Activated T-cell treated with anti-CD3 and anti-CD28 coated beads, Interleukin-2, amount 50 U/mL, for 24 hours (primary cell): ENCODE measurements around the gene KCTD3.

Experiments used
- DNase-seq: peaks from one replicate; pipeline ENCODE4 v3.0.0-alpha.2; 2020
- H3K27ac Mint-ChIP-seq: 2 replicates; pipeline ENCODE4 v1.8.0; 2020; ENCODE audit warnings: mild to moderate bottlenecking, mixed read lengths
- H3K27me3 Mint-ChIP-seq: 2 replicates; pipeline ENCODE4 v1.8.0; 2020; ENCODE audit warnings: mixed read lengths
- H3K36me3 Mint-ChIP-seq: 2 replicates; pipeline ENCODE4 v1.8.0; 2020; ENCODE audit warnings: low read depth, mixed read lengths
- H3K4me1 Mint-ChIP-seq: 2 replicates; pipeline ENCODE4 v1.8.0; 2020; ENCODE audit warnings: low read depth, mixed read lengths
- H3K4me3 Mint-ChIP-seq: 2 replicates; pipeline ENCODE4 v1.8.0; 2020; ENCODE audit warnings: mild to moderate bottlenecking, moderate library complexity, mixed read lengths
- H3K9me3 Mint-ChIP-seq: 2 replicates; pipeline ENCODE4 v1.8.0; 2020; ENCODE audit warnings: mixed read lengths

KCTD3 gene

DNA sequence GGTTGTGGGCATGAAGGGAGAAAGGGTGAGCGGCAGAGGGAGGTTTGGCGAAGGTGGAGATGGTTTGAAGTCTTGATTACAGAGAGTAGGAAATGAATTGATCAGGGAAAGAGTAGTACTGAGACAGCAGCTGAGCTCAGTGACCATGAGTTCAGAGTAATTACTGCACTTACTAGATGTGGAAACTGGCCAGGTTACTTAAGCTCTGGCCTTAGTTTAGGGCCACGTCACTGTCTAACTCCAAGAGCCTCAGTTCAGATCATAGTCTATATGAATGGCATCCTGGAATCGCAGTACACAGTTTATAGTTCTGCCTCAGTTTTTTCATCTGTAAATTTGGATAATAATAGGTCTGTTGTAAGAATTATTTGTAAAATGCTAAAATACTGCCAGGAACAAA is 78.1 kb downstream of the KCTD3 start:
- Mint-ChIP-seq H3K4me3 (no peak overlapping the region), H3K27me3 (no peaks in the 10 kb centered on the region), H3K9me3 (no peaks in the 10 kb centered on the region), H3K27ac (no peak overlapping the region), H3K4me1 (no peaks in the 10 kb centered on the region), H3K36me3 (no peaks in the 10 kb centered on the region)
- no peak for DNase-seq

DNA sequence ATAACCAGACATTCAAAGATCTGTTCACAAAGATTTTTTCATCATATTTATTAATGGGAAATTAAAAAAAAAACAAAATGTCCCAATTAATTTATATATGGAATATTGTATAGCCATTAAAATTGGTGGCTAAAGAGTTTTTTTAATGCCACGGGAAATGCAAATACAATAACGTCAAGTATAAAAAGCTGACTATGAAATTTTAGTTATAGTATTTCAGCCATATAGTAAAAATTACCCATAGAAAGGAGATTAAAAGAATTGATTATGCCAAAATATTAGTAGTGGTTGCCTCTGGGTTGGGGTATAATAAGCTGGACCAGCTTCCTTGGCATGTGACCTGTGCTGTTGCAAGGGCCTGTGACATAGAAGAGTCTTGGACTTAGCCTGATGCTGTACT is 78.8 kb downstream of the KCTD3 start:
- no peaks in the 10 kb centered on the region for H3K4me1 Mint-ChIP-seq
- H3K27me3 Mint-ChIP-seq, result no peaks in the 10 kb centered on the region
- no peak for DNase-seq
- no peak overlapping the region for H3K4me3 Mint-ChIP-seq
- H3K36me3 Mint-ChIP-seq, result no peaks in the 10 kb centered on the region
- no peaks in the 10 kb centered on the region for H3K9me3 Mint-ChIP-seq
- H3K27ac Mint-ChIP-seq, result no peak overlapping the region

DNA sequence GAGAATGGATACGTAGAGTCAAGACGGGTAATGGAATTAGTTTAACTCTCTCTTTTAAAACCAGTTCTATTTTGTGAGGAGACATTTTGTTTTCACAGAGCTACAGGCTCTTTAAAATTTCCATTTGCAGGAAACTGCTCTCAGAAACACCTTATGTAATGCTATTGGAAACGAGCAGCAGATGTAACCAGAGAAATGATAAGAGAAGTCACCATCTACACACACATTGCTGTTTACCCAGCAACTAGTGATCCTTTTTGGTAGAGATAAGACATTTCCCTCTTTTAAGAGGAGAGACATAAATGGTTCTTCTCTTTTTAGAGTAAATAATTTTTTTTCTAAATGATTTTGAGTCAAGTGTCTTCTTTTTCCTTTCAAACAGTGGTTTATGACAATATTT is 80.6 kb downstream of the KCTD3 start:
- no peaks in the 10 kb centered on the region for H3K27me3 Mint-ChIP-seq
- H3K9me3 Mint-ChIP-seq, result no peaks in the 10 kb centered on the region
- DNase-seq, result no peak
- H3K36me3 Mint-ChIP-seq, result no peaks in the 10 kb centered on the region
- H3K4me3 Mint-ChIP-seq, result no peak overlapping the region
- H3K4me1 Mint-ChIP-seq, result no peaks in the 10 kb centered on the region
- no peak overlapping the region for H3K27ac Mint-ChIP-seq

DNA sequence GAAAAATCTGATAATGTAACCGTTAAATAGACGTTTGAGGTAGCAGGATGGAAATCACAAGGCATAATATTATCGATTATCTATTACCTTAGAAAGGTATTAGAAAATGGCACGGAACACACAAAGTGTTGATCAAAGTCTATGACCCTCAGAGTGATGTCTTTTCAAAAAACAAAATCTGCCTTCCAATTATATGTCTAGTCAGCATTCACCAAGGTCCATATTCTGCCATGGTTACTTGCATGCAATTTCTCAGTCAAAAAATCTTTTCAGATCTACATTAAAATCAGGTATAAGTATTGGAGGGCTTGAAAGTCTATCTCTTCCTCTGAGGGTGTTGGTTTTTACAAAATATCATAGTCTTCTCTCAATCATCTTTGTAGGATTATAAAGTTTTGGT is 81.9 kb downstream of the KCTD3 start:
- H3K27me3 Mint-ChIP-seq, result no peaks in the 10 kb centered on the region
- no peak overlapping the region for H3K27ac Mint-ChIP-seq
- H3K36me3 Mint-ChIP-seq, result no peaks in the 10 kb centered on the region
- no peak overlapping the region for H3K4me3 Mint-ChIP-seq
- DNase-seq, result no peak
- H3K4me1 Mint-ChIP-seq, result no peaks in the 10 kb centered on the region
- H3K9me3 Mint-ChIP-seq, result no peaks in the 10 kb centered on the region

DNA sequence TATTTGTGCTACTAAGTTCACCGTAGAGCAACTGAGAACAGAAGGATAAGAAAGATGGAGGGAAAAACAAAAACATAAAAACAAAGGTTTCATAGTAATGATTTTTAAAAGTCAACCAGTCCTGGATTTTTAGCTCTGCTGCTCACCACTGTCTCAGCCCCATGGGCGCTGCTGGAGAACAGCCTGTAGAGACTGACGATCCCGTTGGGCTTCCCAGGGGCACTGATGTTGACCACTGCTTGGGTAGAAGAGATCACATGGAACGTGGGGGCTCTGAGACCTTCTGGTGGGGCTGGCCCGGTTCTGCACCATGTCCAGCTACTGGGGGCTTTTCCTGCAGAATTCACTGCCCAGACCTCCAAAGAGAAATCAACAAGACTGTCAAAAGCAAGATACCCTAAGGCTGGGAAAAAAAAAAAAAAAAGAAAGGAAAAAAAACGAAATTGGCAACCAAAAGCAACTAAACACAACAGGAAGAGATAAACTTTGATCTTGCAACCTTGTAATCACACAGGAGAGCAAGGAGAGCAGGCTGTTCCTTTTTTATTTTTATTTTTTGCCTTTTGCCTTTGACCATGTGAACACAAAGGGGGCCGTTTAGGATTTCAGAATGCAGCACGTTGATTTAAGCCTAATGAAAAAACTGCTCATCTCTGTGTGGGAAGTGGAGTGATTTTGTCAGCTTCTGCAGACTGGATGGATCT is 83.5 kb downstream of the KCTD3 start:
- no peak overlapping the region for H3K27ac Mint-ChIP-seq
- no peaks in the 10 kb centered on the region for H3K36me3 Mint-ChIP-seq
- H3K9me3 Mint-ChIP-seq, result no peaks in the 10 kb centered on the region

DNA sequence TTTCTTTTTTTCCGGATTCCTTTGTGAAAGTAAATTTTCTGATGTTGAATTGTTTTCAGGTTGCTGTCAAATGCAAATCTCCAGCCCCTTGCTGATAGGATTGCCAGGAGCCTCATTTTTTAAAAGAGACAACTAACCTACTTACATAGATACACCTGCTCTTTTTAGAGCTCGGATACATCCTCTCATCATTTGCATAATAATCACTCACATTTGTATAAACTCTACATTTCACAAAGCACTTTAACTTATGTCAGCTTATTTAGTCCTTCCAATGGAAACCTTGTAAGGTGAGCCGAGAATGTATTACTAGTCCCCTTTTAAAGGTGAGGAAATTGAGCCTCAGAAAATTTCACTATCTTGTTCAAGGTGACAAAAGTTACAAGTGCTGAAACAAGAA is 84.8 kb downstream of the KCTD3 start:
- no peaks in the 10 kb centered on the region for H3K36me3 Mint-ChIP-seq
- H3K4me1 Mint-ChIP-seq, result no peaks in the 10 kb centered on the region
- H3K27ac Mint-ChIP-seq, result no peak overlapping the region

More for the DNA sequence above, 83.5 kb downstream of the KCTD3 start:
- Mint-ChIP-seq H3K4me1 (no peaks in the 10 kb centered on the region), H3K4me3 (no peak overlapping the region), H3K27me3 (no peaks in the 10 kb centered on the region)
- no peak for DNase-seq

DNA sequence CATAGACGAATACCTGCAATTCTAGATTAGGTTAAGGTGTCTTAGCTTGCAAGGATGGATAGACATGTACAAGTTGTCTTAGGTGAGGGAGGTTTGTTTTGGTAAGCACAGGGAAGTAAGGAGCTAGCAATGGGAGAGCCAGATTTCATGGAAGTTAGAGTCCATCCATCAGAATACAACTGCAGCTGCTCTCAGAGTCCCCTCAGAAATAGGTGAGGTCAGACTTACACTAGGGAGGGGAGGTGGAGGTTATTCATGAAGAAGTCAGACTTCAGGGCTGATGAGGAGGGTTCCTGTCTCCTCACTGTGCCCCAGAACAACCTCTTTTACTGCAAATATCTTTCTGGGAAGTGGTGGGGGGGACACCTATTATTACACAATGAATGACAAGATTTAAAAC is 85.3 kb downstream of the KCTD3 start:
- Mint-ChIP-seq H3K4me3 (no peak overlapping the region), H3K36me3 (no peaks in the 10 kb centered on the region), H3K27me3 (no peaks in the 10 kb centered on the region), H3K4me1 (no peaks in the 10 kb centered on the region), H3K9me3 (no peaks in the 10 kb centered on the region), H3K27ac (no peak overlapping the region)
- no peak for DNase-seq

More for the DNA sequence above, 84.8 kb downstream of the KCTD3 start:
- Mint-ChIP-seq H3K4me3 (no peak overlapping the region), H3K27me3 (no peaks in the 10 kb centered on the region), H3K9me3 (no peaks in the 10 kb centered on the region)
- no peak for DNase-seq

DNA sequence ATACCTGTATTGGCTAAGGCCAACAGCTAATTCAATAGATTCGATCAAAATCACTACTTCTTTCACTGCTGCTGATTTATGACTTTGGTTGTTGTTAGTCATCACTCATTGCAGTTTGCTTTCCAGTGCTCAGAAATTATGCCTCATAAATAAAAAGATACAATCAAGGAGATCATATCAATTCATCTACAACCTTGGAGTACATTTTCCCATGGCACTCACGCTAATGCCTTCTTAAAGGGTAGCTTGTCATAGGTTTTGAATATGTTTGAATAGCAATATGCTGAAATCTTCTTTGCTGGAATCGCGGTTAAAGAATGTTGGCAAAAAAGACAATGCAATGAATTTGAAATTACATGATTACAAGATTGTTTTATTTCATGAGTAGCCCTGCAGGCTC is 89.9 kb downstream of the KCTD3 start:
- DNase-seq, result no peak
- H3K36me3 Mint-ChIP-seq, result no peaks in the 10 kb centered on the region

DNA sequence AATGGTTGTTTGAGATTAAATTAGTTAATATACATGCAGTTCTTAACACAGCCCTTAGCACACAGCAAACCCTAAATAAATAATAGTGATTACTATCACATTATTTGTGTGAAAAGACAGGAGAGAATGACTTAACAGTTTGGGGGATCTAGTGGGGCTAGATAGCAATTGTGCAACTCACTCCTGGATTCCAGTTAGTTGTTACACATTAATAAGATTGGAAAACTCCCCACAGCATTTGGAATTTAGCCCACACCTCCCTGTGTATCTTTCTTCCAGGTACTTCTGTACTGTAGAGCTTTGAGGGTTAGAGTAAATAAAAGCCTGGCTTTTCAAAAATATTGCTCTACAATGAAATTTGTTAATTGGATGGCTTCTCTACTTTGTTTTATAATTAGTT is 93.2 kb downstream of the KCTD3 start:
- Mint-ChIP-seq H3K36me3 (no peaks in the 10 kb centered on the region), H3K4me1 (no peaks in the 10 kb centered on the region), H3K27me3 (no peaks in the 10 kb centered on the region), H3K4me3 (no peak overlapping the region), H3K27ac (no peak overlapping the region), H3K9me3 (no peaks in the 10 kb centered on the region)
- DNase-seq, result no peak

More for the DNA sequence above, 89.9 kb downstream of the KCTD3 start:
- no peak overlapping the region for H3K4me3 Mint-ChIP-seq
- no peaks in the 10 kb centered on the region for H3K4me1 Mint-ChIP-seq
- no peaks in the 10 kb centered on the region for H3K27me3 Mint-ChIP-seq
- H3K9me3 Mint-ChIP-seq, result no peaks in the 10 kb centered on the region
- no peak overlapping the region for H3K27ac Mint-ChIP-seq

DNA sequence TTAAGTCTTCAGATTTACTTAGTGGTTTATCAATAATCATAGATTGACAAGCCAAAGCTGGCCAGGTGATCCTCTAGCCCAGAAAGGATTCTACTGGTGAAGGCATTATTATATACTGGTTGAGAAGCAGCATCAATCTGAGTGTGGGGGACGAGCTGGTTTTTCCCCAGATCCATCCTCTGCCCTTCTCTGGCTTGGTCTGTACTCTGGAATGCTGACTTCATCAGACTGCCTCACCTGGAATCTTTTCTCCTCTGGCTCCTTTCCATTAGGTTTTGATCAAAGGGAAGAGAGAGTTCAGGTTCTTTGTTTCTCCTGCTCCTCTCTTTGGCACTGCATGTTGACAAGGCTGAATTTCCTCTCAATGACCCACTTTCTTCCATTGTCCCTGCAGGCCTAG is 93.9 kb downstream of the KCTD3 start:
- Mint-ChIP-seq H3K27me3 (no peaks in the 10 kb centered on the region), H3K27ac (no peak overlapping the region), H3K4me3 (no peak overlapping the region), H3K36me3 (no peaks in the 10 kb centered on the region), H3K9me3 (no peaks in the 10 kb centered on the region), H3K4me1 (no peaks in the 10 kb centered on the region)
- no peak for DNase-seq

DNA sequence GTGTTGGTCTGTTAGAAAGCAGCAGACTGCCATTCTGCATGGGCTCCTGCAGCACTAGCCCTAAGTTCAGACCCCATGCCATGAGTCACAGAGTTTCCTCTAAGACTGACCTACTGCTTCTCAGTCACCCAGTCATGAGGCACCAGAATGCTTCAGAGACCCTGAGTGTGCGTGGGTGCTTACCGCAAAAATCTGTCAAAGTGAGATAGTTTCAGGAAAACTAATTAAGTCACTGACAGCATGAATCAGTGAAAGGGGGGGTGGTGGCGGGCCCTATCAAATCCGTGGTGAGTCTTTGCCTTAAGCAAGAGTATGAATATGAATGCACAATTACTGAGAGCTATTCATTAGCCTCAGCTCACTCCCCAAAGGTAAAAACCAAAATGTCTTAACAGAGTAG is 98.1 kb downstream of the KCTD3 start:
- H3K27me3 Mint-ChIP-seq, result no peaks in the 10 kb centered on the region
- no peaks in the 10 kb centered on the region for H3K4me1 Mint-ChIP-seq
- no peak for DNase-seq
- no peaks in the 10 kb centered on the region for H3K9me3 Mint-ChIP-seq
- no peak overlapping the region for H3K27ac Mint-ChIP-seq
- H3K4me3 Mint-ChIP-seq, result no peak overlapping the region
- H3K36me3 Mint-ChIP-seq, result no peaks in the 10 kb centered on the region

DNA sequence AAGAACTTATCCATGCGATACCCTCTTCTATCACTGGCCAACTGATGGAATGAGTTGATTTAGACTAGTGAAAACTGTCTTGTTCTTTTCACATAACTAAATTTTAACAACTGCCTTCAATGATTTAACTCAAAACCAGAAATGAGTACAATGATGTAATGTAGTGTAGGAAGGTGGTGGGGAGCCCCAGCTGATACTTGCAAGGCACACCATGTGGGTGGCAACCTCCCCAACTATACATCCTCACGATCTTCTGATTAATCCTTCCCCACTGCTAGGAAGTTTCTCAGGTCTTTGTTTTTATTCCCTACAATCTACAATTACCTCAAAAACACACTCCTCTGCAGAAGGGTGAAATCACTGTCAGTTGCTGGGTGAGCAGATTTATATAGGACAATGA is 100.7 kb downstream of the KCTD3 start:
- H3K9me3 Mint-ChIP-seq, result peaks cover 2% of the 10 kb centered on the region
- H3K4me3 Mint-ChIP-seq, result no peak overlapping the region
- no peak overlapping the region for H3K27ac Mint-ChIP-seq
- no peaks in the 10 kb centered on the region for H3K36me3 Mint-ChIP-seq
- DNase-seq, result no peak
- H3K4me1 Mint-ChIP-seq, result no peaks in the 10 kb centered on the region
- H3K27me3 Mint-ChIP-seq, result no peaks in the 10 kb centered on the region

DNA sequence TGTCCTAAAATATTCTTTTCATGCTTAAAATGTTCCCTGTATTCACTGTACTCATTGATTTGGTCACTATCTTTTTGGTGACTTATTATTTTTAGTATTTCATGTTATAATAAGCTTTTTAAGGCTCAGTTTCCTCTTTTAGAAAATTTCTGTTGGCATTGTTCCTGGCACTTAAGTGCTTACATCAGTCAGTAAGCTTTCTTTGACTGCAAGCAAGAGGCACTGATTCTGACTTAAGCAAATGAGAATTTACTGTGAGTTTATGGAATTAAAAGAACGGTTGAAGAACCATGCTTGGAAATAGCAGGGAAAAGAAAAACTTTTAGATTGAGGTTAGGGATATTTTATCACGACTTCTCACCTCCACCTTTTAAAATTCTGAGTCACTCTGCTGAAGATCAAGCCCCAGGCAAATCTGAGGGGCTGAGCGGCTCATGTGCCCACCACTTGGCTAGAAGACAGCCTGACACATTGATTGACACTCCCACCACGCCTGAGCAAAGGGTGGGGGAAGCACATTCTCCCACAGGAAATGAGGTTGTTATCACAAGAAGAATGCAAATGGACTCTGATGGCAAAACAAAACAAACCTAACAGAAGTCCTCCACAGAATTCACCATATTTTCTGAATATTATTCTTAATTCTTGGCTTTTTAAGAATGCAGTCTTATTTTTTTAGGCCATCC is 102.8 kb downstream of the KCTD3 start:
- Mint-ChIP-seq H3K9me3 (peaks cover 2% of the 10 kb centered on the region), H3K27me3 (no peaks in the 10 kb centered on the region), H3K4me1 (no peaks in the 10 kb centered on the region), H3K4me3 (no peak overlapping the region), H3K27ac (no peak overlapping the region), H3K36me3 (no peaks in the 10 kb centered on the region)
- DNase-seq, result no peak
